ENCODE data around the gene JOSD1.

Gene JOSD1

DNA sequence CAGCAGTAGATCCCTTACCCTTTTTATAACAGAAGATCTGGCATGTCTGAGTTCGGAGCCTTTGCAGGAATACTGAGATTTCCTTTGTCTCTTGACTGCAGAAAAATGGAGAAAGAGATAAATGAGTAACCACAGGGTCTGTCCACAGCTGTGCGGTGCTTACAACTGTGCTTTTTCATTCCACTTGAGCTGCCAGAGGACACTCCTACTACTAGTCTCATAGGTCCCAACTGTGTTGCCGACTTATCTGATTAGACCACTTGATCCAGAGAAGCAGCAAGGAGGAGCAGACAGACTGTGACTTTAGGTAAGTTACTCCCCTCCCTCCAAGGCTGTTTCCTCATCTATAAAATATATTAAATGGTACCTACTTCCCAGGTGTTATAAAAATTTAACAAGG lies 62.0 kb downstream of the JOSD1 start:
- H3K27ac ChIP-seq: no peak overlapping the region
- no peak for TF ChIP-seq ZFX (IDR thresholded peaks at IDR 0.05; ENCODE audit: borderline replicate concordance)
- TF ChIP-seq, protein P1, sequence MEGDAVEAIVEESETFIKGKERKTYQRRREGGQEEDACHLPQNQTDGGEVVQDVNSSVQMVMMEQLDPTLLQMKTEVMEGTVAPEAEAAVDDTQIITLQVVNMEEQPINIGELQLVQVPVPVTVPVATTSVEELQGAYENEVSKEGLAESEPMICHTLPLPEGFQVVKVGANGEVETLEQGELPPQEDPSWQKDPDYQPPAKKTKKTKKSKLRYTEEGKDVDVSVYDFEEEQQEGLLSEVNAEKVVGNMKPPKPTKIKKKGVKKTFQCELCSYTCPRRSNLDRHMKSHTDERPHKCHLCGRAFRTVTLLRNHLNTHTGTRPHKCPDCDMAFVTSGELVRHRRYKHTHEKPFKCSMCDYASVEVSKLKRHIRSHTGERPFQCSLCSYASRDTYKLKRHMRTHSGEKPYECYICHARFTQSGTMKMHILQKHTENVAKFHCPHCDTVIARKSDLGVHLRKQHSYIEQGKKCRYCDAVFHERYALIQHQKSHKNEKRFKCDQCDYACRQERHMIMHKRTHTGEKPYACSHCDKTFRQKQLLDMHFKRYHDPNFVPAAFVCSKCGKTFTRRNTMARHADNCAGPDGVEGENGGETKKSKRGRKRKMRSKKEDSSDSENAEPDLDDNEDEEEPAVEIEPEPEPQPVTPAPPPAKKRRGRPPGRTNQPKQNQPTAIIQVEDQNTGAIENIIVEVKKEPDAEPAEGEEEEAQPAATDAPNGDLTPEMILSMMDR (IDR thresholded peaks at IDR 0.05): no peak

- TF ChIP-seq ZFX (IDR thresholded peaks at IDR 0.05; ENCODE audit: borderline replicate concordance): no peak
- TF ChIP-seq, protein P1 (IDR thresholded peaks at IDR 0.05): no peak
- H3K27ac ChIP-seq: no peak overlapping the region
Measured at GRCh38 chr22:38638216-38638615, 62.5 kb downstream of the JOSD1 start.

Measured in 22Rv1 (cell line).